H1 (cell line): ENCODE results near the gene NRN1L. TPM values are rescaled to one million over a fixed set of nuclear protein-coding genes. Genes with fewer than 3 reads are reported as not detected.

Experiments
- CTCF ChIA-PET: fragments of 300-600 bp; sonication (Branson Sonifier 250); formaldehyde crosslinking; loops from one replicate; lab custom pipeline; 2021; ENCODE audit not compliant: partially characterized antibody; lab: Charles Lee
- POLR2A ChIA-PET: fragments of 300-600 bp; sonication (Branson Sonifier 250); formaldehyde crosslinking; loops from one replicate; lab custom pipeline; 2021; ENCODE audit warnings: inconsistent platforms; ENCODE audit not compliant: partially characterized antibody; lab: Charles Lee
- DNase-seq, 2 experiments: peaks; one replicate each; pipeline versions ENCODE4 v3.0.0 to v3.0.0-alpha.2; 2010 to 2022; ENCODE audit warnings: low spot score in 2 of 2, low read depth in 1 of 2, mixed read lengths in 1 of 2
- FAIRE-seq: peaks from 2 replicates; lab custom pipeline; 2011; peaks lifted over from hg19 to GRCh38; lab: Jason Lieb, UNC
- H2AFZ ChIP-seq: 2 replicates; pipeline ENCODE4 v1.8.1; 2012; ENCODE audit warnings: low read length, inconsistent platforms
- H2AK5ac ChIP-seq: 2 replicates; pipeline ENCODE4 v1.6.1; 2013; ENCODE audit warnings: low read depth, low read length
- H2BK120ac ChIP-seq: replicated peaks from 2 replicates; pipeline ENCODE3; 2013; ENCODE audit warnings: low read depth, low read length, inconsistent platforms
- H2BK12ac ChIP-seq: 2 replicates; pipeline ENCODE4 v1.6.1; 2013; ENCODE audit warnings: low read depth, low read length
- H2BK15ac ChIP-seq: 2 replicates; pipeline ENCODE4 v1.6.1; 2013; ENCODE audit warnings: low read length
- H2BK20ac ChIP-seq: 2 replicates; pipeline ENCODE4 v1.6.1; 2013; ENCODE audit warnings: low read length
- H2BK5ac ChIP-seq: 2 replicates; pipeline ENCODE4 v1.6.1; 2013; ENCODE audit warnings: low read depth, low read length
- H3K14ac ChIP-seq: 2 replicates; pipeline ENCODE4 v1.6.1; 2013; ENCODE audit warnings: inconsistent platforms; ENCODE audit not compliant: insufficient read length
- H3K18ac ChIP-seq: 2 replicates; pipeline ENCODE4 v1.6.1; 2013; ENCODE audit warnings: low read length; ENCODE audit errors: extremely low read depth
- H3K23ac ChIP-seq: 2 replicates; pipeline ENCODE4 v1.6.1; 2013; ENCODE audit warnings: inconsistent platforms; ENCODE audit not compliant: insufficient read length
- H3K23me2 ChIP-seq: 2 replicates; pipeline ENCODE4 v1.6.1; 2013; ENCODE audit warnings: low read depth, low read length
- H3K27ac ChIP-seq: 2 replicates; pipeline ENCODE4 v1.6.1; 2011; ENCODE audit warnings: low read depth, low read length, inconsistent platforms
- H3K27me3 ChIP-seq, 4 experiments: replicated peaks in 1 of 4; 1 replicate in 1 of 4; 2 replicates in 3 of 4; pipeline versions ENCODE4 v1.6.1 to v1.8.1; 2011 to 2013; ENCODE audit warnings: low read length in 3 of 4, mild to moderate bottlenecking in 3 of 4, inconsistent platforms in 2 of 4, mixed read lengths in 2 of 4, moderate library complexity in 1 of 4; ENCODE audit not compliant: control insufficient read depth in 3 of 4, insufficient read depth in 3 of 4; ENCODE audit errors: extremely low read depth in 1 of 4
- H3K36me3 ChIP-seq, 4 experiments: 2 replicates each; pipeline versions ENCODE4 v1.6.1 to v1.8.1; 2011 to 2013; ENCODE audit warnings: mild to moderate bottlenecking in 4 of 4, low read length in 3 of 4, moderate library complexity in 2 of 4, control low read depth in 1 of 4, inconsistent platforms in 1 of 4; ENCODE audit not compliant: insufficient read depth in 4 of 4, control insufficient read depth in 2 of 4
- H3K4ac ChIP-seq: replicated peaks from 2 replicates; pipeline ENCODE3; 2013; ENCODE audit warnings: low read length, low read depth, mixed read lengths, inconsistent platforms; ENCODE audit not compliant: insufficient read length
- H3K4me1 ChIP-seq, 4 experiments: replicated peaks in 1 of 4; 1 replicate in 1 of 4; 2 replicates in 3 of 4; pipeline versions ENCODE4 v1.6.1 to v1.8.1; 2011 to 2013; ENCODE audit warnings: low read length in 3 of 4, inconsistent platforms in 2 of 4, mixed read lengths in 1 of 4; ENCODE audit not compliant: insufficient read depth in 4 of 4, control insufficient read depth in 3 of 4
- H3K4me2 ChIP-seq, 2 experiments: 2 replicates each; pipeline versions ENCODE4 v1.6.1 to v1.8.1; 2011 to 2013; ENCODE audit warnings: low read depth in 2 of 2, low read length in 2 of 2, control low read depth in 1 of 2, inconsistent platforms in 1 of 2, mild to moderate bottlenecking in 1 of 2; ENCODE audit not compliant: insufficient read depth in 1 of 2
- H3K4me3 ChIP-seq, 4 experiments: fragments of 200-600, 300-600 bp in 1 of 4; sonication (generic), shearing (Covaris generic), sonication (Bioruptor Twin) in 1 of 4; 2 replicates each; pipeline versions ENCODE4 v1.5.1 to v1.8.1; 2011 to 2016; ENCODE audit warnings: low read length in 4 of 4, low read depth in 3 of 4, control low read depth in 2 of 4, inconsistent platforms in 2 of 4, mild to moderate bottlenecking in 2 of 4, mixed read lengths in 1 of 4, moderate library complexity in 1 of 4; ENCODE audit not compliant: insufficient read depth in 2 of 4; ENCODE audit errors: extremely low read depth in 1 of 4
- H3K56ac ChIP-seq: replicated peaks from 2 replicates; pipeline ENCODE3; 2013; ENCODE audit warnings: low read depth, mild to moderate bottlenecking, mixed read lengths, low read length, inconsistent platforms; ENCODE audit not compliant: insufficient read length
- H3K79me1 ChIP-seq: 2 replicates; pipeline ENCODE4 v1.6.1; 2013; ENCODE audit warnings: low read depth, low read length, control low read depth
- H3K79me2 ChIP-seq, 2 experiments: 2 replicates each; pipeline versions ENCODE4 v1.6.1 to v1.8.1; 2012 to 2013; ENCODE audit warnings: low read length in 2 of 2, mild to moderate bottlenecking in 2 of 2, inconsistent platforms in 1 of 2; ENCODE audit not compliant: insufficient read depth in 2 of 2, control insufficient read depth in 1 of 2
- H3K9ac ChIP-seq, 4 experiments: replicated peaks in 1 of 4; 1 replicate in 1 of 4; 2 replicates in 3 of 4; pipeline versions ENCODE4 v1.6.1 to v1.8.1; 2011 to 2013; ENCODE audit warnings: low read depth in 3 of 4, low read length in 3 of 4, control low read depth in 2 of 4, mild to moderate bottlenecking in 2 of 4, moderate library complexity in 2 of 4, inconsistent platforms in 1 of 4; ENCODE audit errors: extremely low read depth in 1 of 4
- H3K9me3 ChIP-seq, 2 experiments: 2 replicates each; pipeline versions ENCODE4 v1.6.1 to v1.8.1; 2012 to 2013; ENCODE audit warnings: mild to moderate bottlenecking in 2 of 2, moderate library complexity in 2 of 2, control low read depth in 1 of 2, inconsistent platforms in 1 of 2, low read depth in 1 of 2, low read length in 1 of 2, mixed read lengths in 1 of 2; ENCODE audit not compliant: insufficient read depth in 2 of 2
- H4K20me1 ChIP-seq, 2 experiments: replicated peaks in 1 of 2; 2 replicates each; pipeline versions ENCODE3 to v1.8.1; 2011 to 2013; ENCODE audit warnings: inconsistent platforms in 2 of 2, low read length in 2 of 2, mild to moderate bottlenecking in 1 of 2; ENCODE audit not compliant: insufficient read depth in 2 of 2, control insufficient read depth in 1 of 2
- H4K5ac ChIP-seq: 2 replicates; pipeline ENCODE4 v1.6.1; 2013; ENCODE audit warnings: low read length, low read depth, mixed read lengths, inconsistent platforms; ENCODE audit not compliant: insufficient read length
- H4K8ac ChIP-seq: 2 replicates; pipeline ENCODE4 v1.8.0; 2013; ENCODE audit warnings: mild to moderate bottlenecking, moderate library complexity, low read length, inconsistent platforms; ENCODE audit not compliant: insufficient read depth; ENCODE audit errors: extremely low read depth
- H4K91ac ChIP-seq: replicated peaks from 2 replicates; pipeline ENCODE3; 2013; ENCODE audit warnings: low read length, mixed read lengths, inconsistent platforms; ENCODE audit not compliant: insufficient read length
- BCL11A ChIP-seq, 2 experiments: IDR thresholded peaks; one replicate each; pipeline ENCODE4 v1.6.1; 2011; ENCODE audit warnings: low read depth in 2 of 2, low read length in 2 of 2, mild to moderate bottlenecking in 2 of 2
- CBX8 ChIP-seq: fragments of 300-800, 300-1000 bp; sonication (generic); IDR thresholded peaks from 2 replicates; pipeline ENCODE4 v1.7.1; 2016; ENCODE audit warnings: low read depth, low read length, borderline replicate concordance
- GABPA ChIP-seq: IDR thresholded peaks from 2 replicates; pipeline ENCODE4 v1.6.1; 2011; ENCODE audit warnings: mild to moderate bottlenecking, low read length, moderate library complexity, borderline replicate concordance; ENCODE audit not compliant: insufficient read depth
- JUN ChIP-seq: IDR thresholded peaks from 2 replicates; pipeline ENCODE4 v1.6.1; 2011; ENCODE audit warnings: low read depth, mild to moderate bottlenecking, improper control_type of control experiment, low read length
- KDM1A ChIP-seq: fragments of 200-600, 300-600 bp; sonication (generic); IDR thresholded peaks from 2 replicates; pipeline ENCODE4 v1.7.1; 2016; ENCODE audit warnings: mild to moderate bottlenecking, low read length, borderline replicate concordance
- MAFK ChIP-seq: IDR thresholded peaks from 2 replicates; pipeline ENCODE4 v1.6.1; 2012; ENCODE audit warnings: low read depth, mild to moderate bottlenecking, improper control_type of control experiment, low read length
- RFX5 ChIP-seq: IDR thresholded peaks from 2 replicates; pipeline ENCODE4 v1.6.1; 2011; ENCODE audit warnings: low read depth, low read length, improper control_type of control experiment, borderline replicate concordance
- SP4 ChIP-seq: IDR thresholded peaks from 2 replicates; pipeline ENCODE4 v1.6.1; 2012; ENCODE audit warnings: low read length, inconsistent platforms
- SRF ChIP-seq: IDR thresholded peaks from 2 replicates; pipeline ENCODE4 v1.6.1; 2011; ENCODE audit warnings: mild to moderate bottlenecking, low read depth, low read length, moderate library complexity
- TBP ChIP-seq: IDR thresholded peaks from 2 replicates; pipeline ENCODE4 v1.6.1; 2011; ENCODE audit warnings: low read depth, low read length, improper control_type of control experiment
- whole genome bisulfite sequencing, 2 experiments: shearing (Covaris generic) in 1 of 2; methylation state at CpG; one replicate each; pipeline versions ENCODE4 v1.1.6 to v1.1.7; 2013 to 2015; ENCODE audit warnings: low lambda C conversion rate in 2 of 2, mixed read lengths in 2 of 2, inconsistent platforms in 1 of 2, low coverage in 1 of 2, missing lambda C conversion rate in 1 of 2; ENCODE audit not compliant: insufficient replicate concordance in 2 of 2, insufficient coverage in 1 of 2, insufficient read length in 1 of 2; ENCODE audit errors: extremely low coverage in 1 of 2, missing lambda C conversion rate in 1 of 2; 5-methylcytosine and 5-hydroxymethylcytosine counted together
- polyA plus RNA-seq, 7 experiments: library from polyadenylated mRNA; depleted of rRNA in 3 of 7; stranded (reverse) in 5 of 7; unstranded in 2 of 7; fragments of >200 nt in 5 of 7; fragments of 200-250 nt in 2 of 7; gene quantifications; 1 replicate in 5 of 7; 2 replicates in 1 of 7; 4 replicates in 1 of 7; pipeline versions ENCODE4 v1.2.1 to v1.2.3, GENCODE V29; 2011 to 2013; ENCODE audit warnings: missing spikeins in 2 of 7, mixed read lengths in 2 of 7
- total RNA-seq: library from RNA; stranded (reverse); fragmentation: NEBNext Ultra II Directional; extraction: Animal tissue kit (Norgen Biotek cat#: 25700); gene quantifications from 2 replicates; pipeline ENCODE4 v1.2.1, GENCODE V29; 2021
- TF ChIP-seq, protein P1 (sequence below): IDR thresholded peaks from 2 replicates; pipeline ENCODE4 v1.6.1; 2011; ENCODE audit warnings: low read depth, mild to moderate bottlenecking, low read length; ENCODE audit not compliant: insufficient read depth

Gene NRN1L
- total and polyA plus RNA-seq, 2 of the 8 experiments (the other 6 are each of a cell fraction or from before 2014, with no cell fraction given), result 4.1 to 35.2 TPM

DNA sequence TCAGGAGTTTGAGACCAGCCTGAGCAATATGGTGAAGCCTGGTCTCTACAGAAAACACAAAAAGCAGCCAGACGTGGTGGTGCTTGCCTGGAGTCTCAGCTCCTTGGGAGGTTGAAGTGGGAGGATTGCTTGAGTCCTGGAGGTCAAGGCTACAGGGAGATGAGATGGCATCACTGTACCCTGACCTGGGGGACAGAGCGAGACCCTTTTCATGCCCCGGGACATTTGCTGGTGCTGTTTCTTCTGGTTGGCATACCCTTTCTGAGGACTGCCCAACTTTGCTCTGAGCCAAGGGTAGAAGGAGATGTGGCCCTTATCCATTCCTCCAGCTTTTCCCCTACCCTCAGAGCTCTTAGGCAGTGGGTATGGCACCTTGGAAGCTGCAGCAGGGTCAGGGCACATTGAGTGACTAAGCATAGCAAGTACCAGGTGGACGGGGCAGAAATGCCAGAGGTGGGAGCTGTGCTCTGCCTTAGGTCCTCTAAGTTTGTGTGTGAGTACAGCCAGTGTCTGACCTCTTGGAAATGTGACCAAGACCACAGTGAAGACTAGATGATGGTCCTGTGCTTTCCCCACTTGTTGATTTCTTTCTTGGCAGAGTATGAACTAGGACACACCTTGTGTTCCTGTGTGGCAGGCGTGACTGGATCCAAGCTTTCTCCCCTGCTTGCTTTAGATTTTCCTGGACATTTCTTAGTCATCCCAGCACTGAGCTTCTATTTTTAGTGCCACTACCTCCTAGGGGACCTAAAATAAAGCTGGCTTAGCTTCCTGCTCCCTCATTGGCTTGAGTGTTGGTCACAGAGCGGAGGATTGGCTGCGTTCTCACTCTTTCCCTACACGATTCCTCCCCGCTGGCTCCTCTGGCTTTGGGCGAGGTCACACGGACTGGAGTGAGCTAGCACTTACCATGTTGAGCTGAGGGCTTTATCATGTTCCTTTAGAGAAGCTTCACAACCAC lies 21.8 kb upstream of the NRN1L start:
- POLR2A ChIA-PET, result interaction anchor here (0.7 to 7.0 kb wide), 7 partner anchors 9 to 72 kb away, joined by 3 to 100 read pairs (median 6); partner anchors contain the start of genes CENPT, EDC4 and NUTF2
- no peak overlapping the region for H3K27ac ChIP-seq
- no peak for TF ChIP-seq CBX8
- no peak for TF ChIP-seq RFX5
- TF ChIP-seq BCL11A (IDR thresholded peaks at IDR 0.05; ENCODE audit: low read depth in 2 of 2, low read length in 2 of 2), result no peak
- TF ChIP-seq, protein P1, sequence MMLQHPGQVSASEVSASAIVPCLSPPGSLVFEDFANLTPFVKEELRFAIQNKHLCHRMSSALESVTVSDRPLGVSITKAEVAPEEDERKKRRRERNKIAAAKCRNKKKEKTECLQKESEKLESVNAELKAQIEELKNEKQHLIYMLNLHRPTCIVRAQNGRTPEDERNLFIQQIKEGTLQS, result no peak
- no peak for TF ChIP-seq JUN
- TF ChIP-seq SRF, result no peak
- no peak for TF ChIP-seq GABPA
- TF ChIP-seq TBP, result no peak
- no peak for TF ChIP-seq MAFK
- TF ChIP-seq SP4, result no peak
- TF ChIP-seq KDM1A, result no peak

More for the DNA sequence above, 21.8 kb upstream of the NRN1L start:
- CTCF ChIA-PET, result interaction anchor here (0.5 to 12.2 kb wide), 17 partner anchors 9 to 384 kb away, joined by 3 to 123 read pairs (median 5); partner anchors contain the start of genes CENPT, NRN1L and NUTF2
- Histone ChIP-seq H3K79me2 (peaks cover 15 to 59% of the 10 kb centered on the region in 2 experiments), H3K4ac (no peak overlapping the region), H3K9ac (peak overlapping the region in 1 of 4 experiments; percentile 35; a peak in 1 of 7 replicates), H3K4me1 (peaks cover 0 to 10% (median 4%) of the 10 kb centered on the region in 4 experiments; a peak in 5 of 7 replicates), H4K20me1 (peaks cover 25 to 44% of the 10 kb centered on the region in 2 experiments), H4K91ac (no peak overlapping the region), H2BK120ac (no peak overlapping the region), H3K27me3 (no peaks in the 10 kb centered on the region), H3K79me1 (peaks cover 41% of the 10 kb centered on the region), H2BK20ac (no peak overlapping the region), H3K18ac (no peak overlapping the region), H3K14ac (no peak overlapping the region), H4K8ac (no peak overlapping the region), H2BK12ac (peak overlapping the region; percentile 39; the same call in 1 of the 2 replicates), H2BK15ac (no peak overlapping the region), H3K23me2 (no peaks in the 10 kb centered on the region), H4K5ac (no peak overlapping the region), H3K4me3 (no peak overlapping the region), H2BK5ac (no peak overlapping the region; the same call in 1 of the 2 replicates), H3K4me2 (no peak overlapping the region), H3K36me3 (peaks cover 8 to 38% (median 12%) of the 10 kb centered on the region in 4 experiments; a peak in 6 of 8 replicates), H2AFZ (no peak overlapping the region), H2AK5ac (no peak overlapping the region), H3K23ac (no peak overlapping the region), H3K56ac (no peak overlapping the region), H3K9me3 (no peaks in the 10 kb centered on the region)
- 88% methylated on average over 11 of the region's 11 CpGs; no CpG with 5 or more reads in 1 of the 2 experiments for WGBS, 2 experiments
- no peak for DNase-seq
- no peak for FAIRE-seq
